ENCODE measurements around the gene ZNF830. TPM values are rescaled to one million over a fixed set of nuclear protein-coding genes. Genes with fewer than 3 reads are reported as not detected.

ZNF830 gene
- total and polyA plus RNA-seq, 2 donors (not counting 3 experiments of a cell fraction or from before 2014, with no cell fraction given) = 3.1 to 13.9 TPM

- TF ChIP-seq FOS (IDR thresholded peaks at IDR 0.05; ENCODE audit: borderline replicate concordance, insufficient read depth, low read length) (no peak), JUN (IDR thresholded peaks at IDR 0.05; ENCODE audit: borderline replicate concordance, insufficient read depth, insufficient read length, low read depth) (no peak), CTCF (IDR thresholded peaks at IDR 0.05; ENCODE audit: extremely low read depth in 1 of 2, insufficient read depth in 1 of 2, low read depth in 1 of 2, low read length in 2 of 2) (no peak), MYC (IDR thresholded peaks at IDR 0.05; ENCODE audit: low read depth, low read length) (no peak), POLR2AphosphoS5 (IDR thresholded peaks at IDR 0.05; ENCODE audit: insufficient read depth, low read depth, low read length) (no peak), EZH2 (IDR thresholded peaks at IDR 0.05; ENCODE audit: borderline replicate concordance, low read depth, low read length, severe bottlenecking) (no peak), POLR2A (IDR thresholded peaks at IDR 0.05; ENCODE audit: low read depth, low read length) (no peak)
- TF ChIP-seq, protein P1, sequence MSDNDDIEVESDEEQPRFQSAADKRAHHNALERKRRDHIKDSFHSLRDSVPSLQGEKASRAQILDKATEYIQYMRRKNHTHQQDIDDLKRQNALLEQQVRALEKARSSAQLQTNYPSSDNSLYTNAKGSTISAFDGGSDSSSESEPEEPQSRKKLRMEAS (IDR thresholded peaks at IDR 0.05; ENCODE audit: insufficient read depth, insufficient read length) = no peak
- intact Hi-C loops (cut with micrococcal nuclease) = no loop called here
- POLR2A ChIA-PET = no interaction called here
- Histone ChIP-seq H3K79me2 (ENCODE audit: control insufficient read depth, insufficient read depth, low read length) (no peaks in the 10 kb centered on the region), H3K27ac (ENCODE audit: insufficient read depth, low read depth, low read length) (no peak overlapping the region), H3K9me3 (replicated peaks; ENCODE audit: control insufficient read depth, insufficient read depth, low read length) (no peaks in the 10 kb centered on the region), H3K36me3 (ENCODE audit: control insufficient read depth in 2 of 2, extremely low read depth in 1 of 2, insufficient read depth in 2 of 2, low read length in 2 of 2) (peaks cover 7 to 9% of the 10 kb centered on the region in 2 experiments), H3K4me2 (ENCODE audit: insufficient read depth, low read length) (no peak overlapping the region), H3K4me1 (ENCODE audit: control insufficient read depth, extremely low read depth, insufficient read depth, low read length) (peaks cover 1% of the 10 kb centered on the region), H3K4me3 (replicated peaks in 1 of 3; ENCODE audit: insufficient read depth in 1 of 3, low read depth in 1 of 3, low read length in 3 of 3) (no peak overlapping the region), H4K20me1 (replicated peaks; ENCODE audit: control insufficient read depth, extremely low read depth, insufficient read depth, low read length) (no peaks in the 10 kb centered on the region), H2AFZ (ENCODE audit: low read depth, low read length) (no peak overlapping the region), H3K9me1 (replicated peaks; ENCODE audit: control insufficient read depth, extremely low read depth, insufficient read depth, low read length) (no peaks in the 10 kb centered on the region), H3K9ac (replicated peaks; ENCODE audit: extremely low read depth, insufficient read depth, low read length) (no peak overlapping the region), H3K27me3 (ENCODE audit: control insufficient read depth in 2 of 2, insufficient read depth in 2 of 2, low read length in 2 of 2) (no peaks in the 10 kb centered on the region)
- BruUV-seq (replicated peaks) = no TSS peak
- FAIRE-seq (no peak), DNase-seq (ENCODE audit: low read depth, low spot score) (no peak)
- CTCF ChIA-PET = interaction anchor here (1.8 kb wide), 1 partner anchor 112 kb away, joined by 5 read pairs; no protein-coding TSS in a partner anchor
- dilution Hi-C loops (cut with MboI; ENCODE audit: extremely low pct_ligation_motif_present, low sequenced_read_pairs) = no loop called here
Observed at GRCh38 chr17:35006345-35006744, 45.0 kb downstream of the ZNF830 start.
